ENCODE data around the gene ZNF492.
"Not testable (repeated sequence)": the region's sequence is repeated elsewhere in the genome, so short reads cannot be mapped to it uniquely, and the experiment has no call there.

The ZNF492 gene

DNA sequence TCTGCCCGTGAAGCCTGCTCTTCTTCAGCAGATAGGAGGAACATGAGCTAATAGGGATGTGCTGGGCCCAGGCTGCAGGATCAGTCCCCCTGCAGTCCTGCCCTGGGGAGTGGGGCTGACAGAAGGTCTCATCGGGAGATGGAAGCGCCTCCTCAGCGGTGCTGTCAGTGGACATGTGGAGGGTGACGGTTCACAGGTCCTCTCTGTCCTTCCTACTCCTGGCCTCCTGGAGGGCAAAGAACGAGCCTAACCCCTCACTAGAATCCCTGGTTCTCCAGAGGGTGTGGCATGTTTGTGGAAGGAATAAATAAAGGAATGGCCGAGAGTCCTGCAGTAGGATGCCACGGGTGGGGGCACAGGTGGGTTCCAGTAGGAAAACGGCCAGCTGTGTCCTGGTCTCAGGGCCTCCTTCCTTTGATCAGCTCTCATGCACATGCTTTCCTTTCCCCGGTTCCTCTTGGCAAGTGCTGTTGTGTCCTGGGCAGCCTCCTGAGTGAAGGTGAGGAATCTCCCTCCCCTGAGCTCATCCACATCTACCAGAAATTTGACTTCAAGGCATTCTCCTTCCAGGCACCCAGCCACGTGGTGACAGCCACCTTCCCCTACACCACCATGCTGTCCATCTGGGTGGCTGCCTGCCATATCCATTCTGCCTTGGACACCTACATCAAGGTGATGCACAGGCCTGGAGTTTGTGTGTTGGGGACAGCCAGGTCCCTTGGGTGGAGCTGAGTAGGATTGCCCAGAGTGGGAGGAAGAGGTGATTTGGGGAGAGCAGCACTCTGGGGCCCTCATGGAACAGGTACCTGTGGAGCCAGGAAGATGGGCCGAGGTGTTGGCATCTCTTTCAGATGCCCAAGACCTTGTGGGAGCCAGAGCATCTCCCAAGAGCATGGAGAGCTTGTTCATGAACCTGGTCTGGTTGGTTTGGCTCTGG lies 28.6 kb upstream of the ZNF492 start:
- Histone ChIP-seq H3K27ac (ENCODE audit: insufficient read depth, low read length, poor library complexity, severe bottlenecking) (no peak overlapping the region), H3K27me3 (replicated peaks; ENCODE audit: control insufficient read depth, insufficient read depth, low read length, poor library complexity, severe bottlenecking) (no peaks in the 10 kb centered on the region), H3K4me1 (ENCODE audit: control insufficient read depth, insufficient read depth, low read length, poor library complexity, severe bottlenecking) (no peaks in the 10 kb centered on the region), H3K36me3 (ENCODE audit: control insufficient read depth, insufficient read depth, low read length) (no peaks in the 10 kb centered on the region), H3K9me3 (ENCODE audit: control insufficient read depth, low read length) (no peaks in the 10 kb centered on the region), H3K4me3 (ENCODE audit: insufficient read depth, low read depth, low read length, poor library complexity, severe bottlenecking) (no peak overlapping the region)
- no peak for DNase-seq

- Histone ChIP-seq H3K27me3 (replicated peaks; ENCODE audit: control insufficient read depth, insufficient read depth, low read length, poor library complexity, severe bottlenecking) (no peaks in the 10 kb centered on the region), H3K27ac (ENCODE audit: insufficient read depth, low read length, poor library complexity, severe bottlenecking) (no peak overlapping the region), H3K9me3 (ENCODE audit: control insufficient read depth, low read length) (no peaks in the 10 kb centered on the region), H3K4me1 (ENCODE audit: control insufficient read depth, insufficient read depth, low read length, poor library complexity, severe bottlenecking) (no peaks in the 10 kb centered on the region), H3K4me3 (ENCODE audit: insufficient read depth, low read depth, low read length, poor library complexity, severe bottlenecking) (no peak overlapping the region), H3K36me3 (ENCODE audit: control insufficient read depth, insufficient read depth, low read length) (no peaks in the 10 kb centered on the region)
- no peak for DNase-seq
Measured at GRCh38 chr19:22606212-22606553, 27.9 kb upstream of the ZNF492 start.

GRCh38 chr19:22606954-22607652 lies 27.0 kb upstream of the ZNF492 start:
- Histone ChIP-seq H3K4me1 (ENCODE audit: control insufficient read depth, insufficient read depth, low read length, poor library complexity, severe bottlenecking) (no peaks in the 10 kb centered on the region), H3K4me3 (ENCODE audit: insufficient read depth, low read depth, low read length, poor library complexity, severe bottlenecking) (no peak overlapping the region), H3K9me3 (ENCODE audit: control insufficient read depth, low read length) (no peaks in the 10 kb centered on the region), H3K27me3 (replicated peaks; ENCODE audit: control insufficient read depth, insufficient read depth, low read length, poor library complexity, severe bottlenecking) (no peaks in the 10 kb centered on the region), H3K36me3 (ENCODE audit: control insufficient read depth, insufficient read depth, low read length) (no peaks in the 10 kb centered on the region), H3K27ac (ENCODE audit: insufficient read depth, low read length, poor library complexity, severe bottlenecking) (no peak overlapping the region)
- no peak for DNase-seq

- H3K27ac ChIP-seq (ENCODE audit: insufficient read depth, low read length, poor library complexity, severe bottlenecking): no peak overlapping the region
- no peaks in the 10 kb centered on the region for H3K9me3 ChIP-seq (ENCODE audit: control insufficient read depth, low read length)
- no peaks in the 10 kb centered on the region for H3K4me1 ChIP-seq (ENCODE audit: control insufficient read depth, insufficient read depth, low read length, poor library complexity, severe bottlenecking)
- H3K36me3 ChIP-seq (ENCODE audit: control insufficient read depth, insufficient read depth, low read length): no peaks in the 10 kb centered on the region
- no peaks in the 10 kb centered on the region for H3K27me3 ChIP-seq (replicated peaks; ENCODE audit: control insufficient read depth, insufficient read depth, low read length, poor library complexity, severe bottlenecking)
- no peak overlapping the region for H3K4me3 ChIP-seq (ENCODE audit: insufficient read depth, low read depth, low read length, poor library complexity, severe bottlenecking)
- no peak for DNase-seq
Measured at GRCh38 chr19:22607653-22608430, 26.3 kb upstream of the ZNF492 start.

GRCh38 chr19:22608441-22608840 lies 25.7 kb upstream of the ZNF492 start:
- Histone ChIP-seq H3K4me3 (ENCODE audit: insufficient read depth, low read depth, low read length, poor library complexity, severe bottlenecking) (no peak overlapping the region), H3K36me3 (ENCODE audit: control insufficient read depth, insufficient read depth, low read length) (no peaks in the 10 kb centered on the region), H3K27me3 (replicated peaks; ENCODE audit: control insufficient read depth, insufficient read depth, low read length, poor library complexity, severe bottlenecking) (no peaks in the 10 kb centered on the region), H3K4me1 (ENCODE audit: control insufficient read depth, insufficient read depth, low read length, poor library complexity, severe bottlenecking) (no peaks in the 10 kb centered on the region), H3K9me3 (ENCODE audit: control insufficient read depth, low read length) (no peaks in the 10 kb centered on the region), H3K27ac (ENCODE audit: insufficient read depth, low read length, poor library complexity, severe bottlenecking) (no peak overlapping the region)
- DNase-seq: no peak

GRCh38 chr19:22609630-22610029 lies 24.5 kb upstream of the ZNF492 start:
- Histone ChIP-seq H3K9me3 (ENCODE audit: control insufficient read depth, low read length) (no peaks in the 10 kb centered on the region), H3K27me3 (replicated peaks; ENCODE audit: control insufficient read depth, insufficient read depth, low read length, poor library complexity, severe bottlenecking) (no peaks in the 10 kb centered on the region), H3K4me3 (ENCODE audit: insufficient read depth, low read depth, low read length, poor library complexity, severe bottlenecking) (no peak overlapping the region), H3K36me3 (ENCODE audit: control insufficient read depth, insufficient read depth, low read length) (no peaks in the 10 kb centered on the region), H3K4me1 (ENCODE audit: control insufficient read depth, insufficient read depth, low read length, poor library complexity, severe bottlenecking) (no peaks in the 10 kb centered on the region), H3K27ac (ENCODE audit: insufficient read depth, low read length, poor library complexity, severe bottlenecking) (no peak overlapping the region)
- DNase-seq: no peak

DNA sequence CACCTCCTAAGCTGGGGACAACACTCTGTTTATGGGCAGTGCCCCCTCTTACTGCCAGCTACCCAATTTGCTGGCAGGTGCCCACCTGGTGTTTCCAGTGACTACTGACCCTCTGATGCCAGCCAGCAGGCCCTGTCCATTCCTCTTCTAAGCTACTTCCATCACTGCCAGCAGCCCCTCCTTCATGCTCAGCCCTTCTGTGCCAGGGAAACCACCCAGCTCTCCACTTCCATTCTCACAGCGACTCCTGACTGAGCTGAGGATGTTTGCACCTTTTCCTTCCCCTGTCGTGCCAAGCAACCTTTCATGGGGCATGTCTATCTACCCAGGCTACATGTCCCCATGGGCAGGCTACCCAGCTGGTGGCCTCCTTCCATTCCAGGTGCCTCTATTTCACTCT lies 24.0 kb upstream of the ZNF492 start:
- no peaks in the 10 kb centered on the region for H3K9me3 ChIP-seq (ENCODE audit: control insufficient read depth, low read length)
- H3K36me3 ChIP-seq (ENCODE audit: control insufficient read depth, insufficient read depth, low read length): no peaks in the 10 kb centered on the region
- no peak for DNase-seq
- H3K27ac ChIP-seq (ENCODE audit: insufficient read depth, low read length, poor library complexity, severe bottlenecking): no peak overlapping the region
- no peak overlapping the region for H3K4me3 ChIP-seq (ENCODE audit: insufficient read depth, low read depth, low read length, poor library complexity, severe bottlenecking)
- no peaks in the 10 kb centered on the region for H3K4me1 ChIP-seq (ENCODE audit: control insufficient read depth, insufficient read depth, low read length, poor library complexity, severe bottlenecking)
- H3K27me3 ChIP-seq (replicated peaks; ENCODE audit: control insufficient read depth, insufficient read depth, low read length, poor library complexity, severe bottlenecking): no peaks in the 10 kb centered on the region

- DNase-seq: no peak
- Histone ChIP-seq H3K36me3 (ENCODE audit: control insufficient read depth, insufficient read depth, low read length) (no peaks in the 10 kb centered on the region), H3K4me3 (ENCODE audit: insufficient read depth, low read depth, low read length, poor library complexity, severe bottlenecking) (no peak overlapping the region), H3K4me1 (ENCODE audit: control insufficient read depth, insufficient read depth, low read length, poor library complexity, severe bottlenecking) (no peaks in the 10 kb centered on the region), H3K9me3 (ENCODE audit: control insufficient read depth, low read length) (no peaks in the 10 kb centered on the region), H3K27me3 (replicated peaks; ENCODE audit: control insufficient read depth, insufficient read depth, low read length, poor library complexity, severe bottlenecking) (no peaks in the 10 kb centered on the region), H3K27ac (ENCODE audit: insufficient read depth, low read length, poor library complexity, severe bottlenecking) (no peak overlapping the region)
Measured at GRCh38 chr19:22612316-22612715, 21.8 kb upstream of the ZNF492 start.

GRCh38 chr19:22616659-22617058 lies 17.5 kb upstream of the ZNF492 start:
- no peaks in the 10 kb centered on the region for H3K27me3 ChIP-seq (replicated peaks; ENCODE audit: control insufficient read depth, insufficient read depth, low read length, poor library complexity, severe bottlenecking)
- no peaks in the 10 kb centered on the region for H3K36me3 ChIP-seq (ENCODE audit: control insufficient read depth, insufficient read depth, low read length)
- H3K27ac ChIP-seq (ENCODE audit: insufficient read depth, low read length, poor library complexity, severe bottlenecking): no peak overlapping the region
- DNase-seq: no peak
- H3K4me1 ChIP-seq (ENCODE audit: control insufficient read depth, insufficient read depth, low read length, poor library complexity, severe bottlenecking): no peaks in the 10 kb centered on the region
- H3K4me3 ChIP-seq (ENCODE audit: insufficient read depth, low read depth, low read length, poor library complexity, severe bottlenecking): no peak overlapping the region
- no peaks in the 10 kb centered on the region for H3K9me3 ChIP-seq (ENCODE audit: control insufficient read depth, low read length)

GRCh38 chr19:22617181-22617580 lies 16.9 kb upstream of the ZNF492 start:
- DNase-seq; H3K9me3 ChIP-seq (ENCODE audit: control insufficient read depth, low read length); H3K27me3 ChIP-seq (replicated peaks; ENCODE audit: control insufficient read depth, insufficient read depth, low read length, poor library complexity, severe bottlenecking); H3K27ac ChIP-seq (ENCODE audit: insufficient read depth, low read length, poor library complexity, severe bottlenecking); H3K4me3 ChIP-seq (ENCODE audit: insufficient read depth, low read depth, low read length, poor library complexity, severe bottlenecking); H3K4me1 ChIP-seq (ENCODE audit: control insufficient read depth, insufficient read depth, low read length, poor library complexity, severe bottlenecking); H3K36me3 ChIP-seq (ENCODE audit: control insufficient read depth, insufficient read depth, low read length): not testable (repeated sequence)
